HG03175 (cell line): ENCODE measurements around the gene EDC3.

Experiments
- ATAC-seq: cut with Tn5 transposase; IDR thresholded peaks from one replicate; pipeline ENCODE4 v1.9.1; 2021; ENCODE audit warnings: mild to moderate bottlenecking, moderate library complexity; ENCODE audit not compliant: unreplicated experiment

The EDC3 gene

GRCh38 chr15:74626752-74627692 is 68.8 kb downstream of the EDC3 start:
- no peak for ATAC-seq

GRCh38 chr15:74626336-74626735 is 69.5 kb downstream of the EDC3 start:
- ATAC-seq, result no peak

GRCh38 chr15:74625693-74626092 is 70.1 kb downstream of the EDC3 start:
- ATAC-seq, result no peak

GRCh38 chr15:74624020-74624602 is 71.7 kb downstream of the EDC3 start:
- ATAC-seq, result no peak

- no peak for ATAC-seq
These were observed 73.1 kb downstream of the EDC3 start for GRCh38 chr15:74622758-74623157.

- no peak for ATAC-seq
These were observed 73.9 kb downstream of the EDC3 start for GRCh38 chr15:74621936-74622335.

- no peak for ATAC-seq
These were observed 74.3 kb downstream of the EDC3 start for GRCh38 chr15:74621546-74621920.

GRCh38 chr15:74620636-74621545 is 74.9 kb downstream of the EDC3 start:
- ATAC-seq, result peak; percentile 59

- no peak for ATAC-seq
These were observed 75.7 kb downstream of the EDC3 start for GRCh38 chr15:74619916-74620635.

GRCh38 chr15:74618841-74619596 is 76.8 kb downstream of the EDC3 start:
- ATAC-seq, result no peak

- no peak for ATAC-seq
These were observed 78.8 kb downstream of the EDC3 start for GRCh38 chr15:74616996-74617395.

GRCh38 chr15:74616366-74616939 is 79.4 kb downstream of the EDC3 start:
- no peak for ATAC-seq

GRCh38 chr15:74615508-74616365 is 80.1 kb downstream of the EDC3 start, which contains the start of gene CLK3:
Gene CLK3, plus strand, starts transcription at chr15:74615836. Its CDS starts 3,361 bp downstream, at chr15:74619197.
- peak; percentile 76 for ATAC-seq

GRCh38 chr15:74614744-74615507 is 80.9 kb downstream of the EDC3 start:
- peak; percentile 49 for ATAC-seq

- no peak for ATAC-seq
These were observed 81.7 kb downstream of the EDC3 start for GRCh38 chr15:74613953-74614743.

GRCh38 chr15:74613089-74613952 is 82.5 kb downstream of the EDC3 start:
- ATAC-seq, result no peak
